Tibial nerve (tissue), 3 donors: ENCODE data around the gene NUP210.

Experiments
- POLR2A ChIP-seq, 2 donors: fragments of 450-650 bp; IDR thresholded peaks; one replicate each; pipeline ENCODE4 v1.6.1; 2017; ENCODE audit warnings: antibody characterized with exemption in 2 of 2, mild to moderate bottlenecking in 2 of 2, moderate library complexity in 2 of 2
- TF ChIP-seq, protein P1 (sequence below), 5 experiments: fragments of 200-600 bp in 3 of 5; fragments of 450-650 bp in 2 of 5; sonication (generic) in 3 of 5; IDR thresholded peaks; one replicate each; pipeline ENCODE4 v1.5.1; 2016 to 2019; ENCODE audit warnings: antibody characterized with exemption in 5 of 5, mild to moderate bottlenecking in 3 of 5, moderate library complexity in 2 of 5

DNA sequence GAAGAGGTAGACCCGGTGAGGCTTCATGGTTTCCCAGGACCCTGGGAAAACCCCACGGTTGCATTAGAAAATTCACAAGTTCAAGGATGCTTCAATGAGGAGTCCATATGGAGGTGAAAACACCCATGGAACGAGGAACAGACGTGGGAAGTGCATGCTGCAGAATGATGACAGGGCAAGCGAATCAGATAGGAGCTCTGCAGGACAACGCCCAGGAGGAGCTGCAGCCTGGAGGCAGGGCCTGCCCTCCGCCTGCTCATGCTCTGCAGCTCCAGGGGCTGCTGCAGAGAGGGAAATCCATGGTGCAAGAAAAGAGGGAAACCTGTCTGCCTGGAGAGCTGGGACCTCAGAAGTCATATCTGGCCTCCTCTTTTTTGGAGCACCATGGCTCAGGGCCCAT lies 61.5 kb downstream of the NUP210 start:
- TF ChIP-seq POLR2A (IDR thresholded peaks at IDR 0.05) = no peak
- TF ChIP-seq, protein P1, sequence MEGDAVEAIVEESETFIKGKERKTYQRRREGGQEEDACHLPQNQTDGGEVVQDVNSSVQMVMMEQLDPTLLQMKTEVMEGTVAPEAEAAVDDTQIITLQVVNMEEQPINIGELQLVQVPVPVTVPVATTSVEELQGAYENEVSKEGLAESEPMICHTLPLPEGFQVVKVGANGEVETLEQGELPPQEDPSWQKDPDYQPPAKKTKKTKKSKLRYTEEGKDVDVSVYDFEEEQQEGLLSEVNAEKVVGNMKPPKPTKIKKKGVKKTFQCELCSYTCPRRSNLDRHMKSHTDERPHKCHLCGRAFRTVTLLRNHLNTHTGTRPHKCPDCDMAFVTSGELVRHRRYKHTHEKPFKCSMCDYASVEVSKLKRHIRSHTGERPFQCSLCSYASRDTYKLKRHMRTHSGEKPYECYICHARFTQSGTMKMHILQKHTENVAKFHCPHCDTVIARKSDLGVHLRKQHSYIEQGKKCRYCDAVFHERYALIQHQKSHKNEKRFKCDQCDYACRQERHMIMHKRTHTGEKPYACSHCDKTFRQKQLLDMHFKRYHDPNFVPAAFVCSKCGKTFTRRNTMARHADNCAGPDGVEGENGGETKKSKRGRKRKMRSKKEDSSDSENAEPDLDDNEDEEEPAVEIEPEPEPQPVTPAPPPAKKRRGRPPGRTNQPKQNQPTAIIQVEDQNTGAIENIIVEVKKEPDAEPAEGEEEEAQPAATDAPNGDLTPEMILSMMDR (IDR thresholded peaks at IDR 0.05) = no peak
